HL-60 (cell line): ENCODE measurements around the gene ALKBH8.

Source experiments
- CTCF ChIP-seq: IDR thresholded peaks from one replicate; pipeline ENCODE4 v1.5.1; 2011; ENCODE audit warnings: low read length, control low read depth, inconsistent platforms; ENCODE audit not compliant: insufficient read depth
- POLR2AphosphoS5 ChIP-seq: IDR thresholded peaks from 2 replicates; pipeline ENCODE4 v1.6.1; 2012; ENCODE audit warnings: low read depth

DNA sequence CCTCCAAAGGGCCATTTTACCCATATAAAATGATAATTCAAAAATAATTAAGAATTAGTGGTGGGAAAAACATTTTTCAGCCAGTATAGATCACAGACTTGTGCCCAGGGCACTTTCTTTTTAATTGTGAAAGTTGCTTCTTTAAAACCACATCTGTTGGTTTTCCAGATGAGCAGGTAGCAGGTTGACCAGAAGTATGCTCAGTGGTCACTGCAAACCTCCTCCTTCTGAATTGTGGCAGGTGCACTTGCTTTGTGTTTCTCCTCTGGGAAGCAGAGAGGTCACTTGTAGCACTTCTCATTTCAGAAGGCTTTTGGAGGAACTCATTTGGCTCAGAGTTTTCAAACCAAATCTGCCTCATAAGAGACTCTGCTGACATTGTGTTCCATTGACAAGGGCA is 83.3 kb downstream of the ALKBH8 start:
- TF ChIP-seq CTCF (no peak), POLR2AphosphoS5 (no peak)
